NT2/D1 (cell line): Measurements from ENCODE around the gene SIK3.

Experiments used
- SUZ12 ChIP-seq: IDR thresholded peaks from 2 replicates; pipeline ENCODE4 v1.6.1; 2011; ENCODE audit not compliant: insufficient read length, insufficient read depth; ENCODE audit errors: extremely low read depth
- YY1 ChIP-seq: IDR thresholded peaks from 2 replicates; pipeline ENCODE4 v1.6.1; 2011; ENCODE audit not compliant: insufficient read length, insufficient read depth
- ZNF274 ChIP-seq: IDR thresholded peaks from 2 replicates; pipeline ENCODE4 v1.6.1; 2011; ENCODE audit warnings: mild to moderate bottlenecking, low read depth, low read length

- TF ChIP-seq YY1 = no peak
- TF ChIP-seq ZNF274 = no peak
- no peak for TF ChIP-seq SUZ12
Measured at GRCh38 chr11:116804001-116804400, 294.2 kb downstream of the SIK3 start.
